GM21529 (cell line): Measurements from ENCODE around the gene SHBG.
"Not testable (repeated sequence)": the region's sequence is repeated elsewhere in the genome, so short reads cannot be mapped to it uniquely, and the experiment has no call there.

ENCODE experiments used
- ATAC-seq: cut with Tn5 transposase; IDR thresholded peaks from one replicate; pipeline ENCODE4 v1.9.1; 2021; ENCODE audit not compliant: unreplicated experiment

Gene SHBG

GRCh38 chr17:7629939-7630571 is at the start of gene SHBG:
TSS of gene SHBG (plus strand) at chr17:7630135. CDS start at chr17:7630173, 38 bp downstream.
- no peak for ATAC-seq

GRCh38 chr17:7580604-7581575 is 49.0 kb upstream of the SHBG start:
- no peak for ATAC-seq

DNA sequence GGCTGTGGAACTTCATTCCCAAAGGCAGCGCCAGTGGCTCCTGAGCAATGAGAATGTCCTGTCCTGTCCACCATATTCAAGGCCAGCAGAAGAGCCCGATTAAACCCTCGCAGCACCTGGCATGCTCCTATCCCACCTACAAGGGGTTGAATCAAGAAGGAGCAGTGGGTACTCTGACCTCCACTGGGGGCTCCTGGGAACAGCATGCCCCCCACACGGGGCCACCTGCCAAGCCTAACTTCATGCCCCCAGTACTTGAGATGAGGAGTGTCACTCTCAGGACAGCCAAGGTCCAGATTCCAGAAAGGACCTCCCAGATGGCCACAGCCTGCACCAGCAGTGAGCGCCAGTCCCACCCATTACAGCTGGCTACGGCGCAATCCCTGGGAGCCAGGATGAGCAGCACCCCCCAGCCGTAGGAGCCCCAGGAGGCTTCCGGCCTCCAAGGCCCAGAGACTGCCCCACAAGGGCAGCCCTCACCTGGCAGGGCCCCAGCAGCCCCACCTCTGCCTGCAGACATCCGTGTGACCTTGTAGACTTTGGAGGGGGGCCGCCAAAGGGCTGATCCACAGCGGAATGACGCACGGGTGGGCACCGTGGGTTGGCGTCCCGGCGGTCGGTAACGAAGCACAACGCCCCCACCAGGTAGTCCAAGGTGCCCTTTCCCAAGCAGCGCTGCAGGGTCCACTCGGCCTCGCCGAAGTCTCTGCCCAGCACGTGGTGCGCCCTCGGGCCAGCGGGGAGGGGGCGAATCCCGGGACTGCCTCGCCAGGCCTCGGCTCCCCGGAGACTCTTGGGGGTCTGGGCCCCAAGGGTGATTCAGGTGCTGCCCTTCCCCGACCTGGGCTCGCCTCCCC is 47.3 kb upstream of the SHBG start:
- ATAC-seq: no peak

DNA sequence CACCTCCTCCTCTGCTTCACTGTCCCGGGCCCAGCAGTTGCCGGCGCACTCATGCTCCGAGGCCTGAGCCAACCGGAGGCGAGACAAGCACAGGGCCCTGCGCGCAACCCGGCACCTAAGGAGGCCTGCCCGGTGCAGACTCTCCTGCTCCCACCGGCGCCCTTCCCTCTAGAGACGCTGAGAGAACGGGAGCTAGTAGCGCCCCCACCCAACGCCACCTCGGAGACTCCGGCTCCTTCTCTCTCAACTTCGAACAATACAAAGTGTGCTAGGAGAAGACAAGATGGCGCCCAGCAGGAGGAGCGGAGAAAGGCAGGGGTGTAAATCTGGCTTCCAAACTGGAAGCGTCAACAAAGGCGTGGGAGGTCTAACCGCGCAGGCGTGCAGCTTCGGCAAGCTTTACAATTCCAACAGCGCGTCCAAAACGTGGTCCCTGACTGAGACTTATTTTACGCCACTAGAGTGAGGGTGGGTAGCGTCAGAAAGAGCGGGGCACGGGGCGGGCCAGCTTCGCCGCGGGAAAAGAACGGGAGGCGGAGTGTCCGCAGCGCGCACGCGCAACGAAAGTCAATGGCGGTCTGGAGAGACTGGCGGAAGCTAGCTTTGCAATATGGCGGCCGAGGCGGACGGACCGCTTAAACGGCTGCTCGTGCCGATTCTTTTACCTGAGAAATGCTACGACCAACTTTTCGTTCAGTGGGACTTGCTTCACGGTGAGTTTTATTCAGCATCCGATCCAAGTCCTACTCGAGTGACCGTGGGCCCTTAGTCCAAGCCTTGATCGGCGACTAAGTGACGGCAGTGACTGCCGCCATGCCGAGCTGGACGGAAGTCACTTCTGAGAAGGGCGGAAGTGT is 46.5 kb upstream of the SHBG start, which contains the start of gene MPDU1:
TSS of gene MPDU1 (plus strand) at position 600 of the 857 bp plus-strand sequence. CDS start at position 611, 11 bp downstream.
- ATAC-seq: peak; percentile 61

DNA sequence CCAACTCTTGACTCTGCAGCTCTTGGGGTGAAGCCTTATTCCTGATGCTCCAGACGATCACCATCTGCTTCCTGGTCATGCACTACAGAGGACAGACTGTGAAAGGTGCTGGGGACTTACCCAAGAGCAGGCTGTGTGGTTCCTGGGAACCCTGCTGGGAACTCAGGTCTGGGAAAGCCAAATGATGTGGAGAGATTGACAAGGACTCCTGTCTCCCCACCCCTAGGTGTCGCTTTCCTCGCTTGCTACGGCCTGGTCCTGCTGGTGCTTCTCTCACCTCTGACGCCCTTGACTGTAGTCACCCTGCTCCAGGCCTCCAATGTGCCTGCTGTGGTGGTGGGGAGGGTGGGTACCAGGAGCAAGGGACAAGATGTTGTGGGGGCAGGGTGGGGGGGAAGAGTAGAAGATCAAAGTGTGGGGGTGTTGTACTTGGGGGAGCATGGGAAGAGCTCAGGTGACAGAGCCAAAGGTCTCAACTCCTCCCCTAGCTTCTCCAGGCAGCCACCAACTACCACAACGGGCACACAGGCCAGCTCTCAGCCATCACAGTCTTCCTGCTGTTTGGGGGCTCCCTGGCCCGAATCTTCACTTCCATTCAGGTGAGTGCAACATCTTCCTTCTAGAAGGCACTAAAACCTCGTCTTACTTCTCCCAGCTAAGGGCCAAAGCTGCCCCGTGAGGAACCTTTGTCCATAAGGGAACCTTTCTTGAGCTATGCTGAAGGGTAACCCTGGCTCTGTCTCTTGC is 43.1 kb upstream of the SHBG start:
- ATAC-seq: no peak

DNA sequence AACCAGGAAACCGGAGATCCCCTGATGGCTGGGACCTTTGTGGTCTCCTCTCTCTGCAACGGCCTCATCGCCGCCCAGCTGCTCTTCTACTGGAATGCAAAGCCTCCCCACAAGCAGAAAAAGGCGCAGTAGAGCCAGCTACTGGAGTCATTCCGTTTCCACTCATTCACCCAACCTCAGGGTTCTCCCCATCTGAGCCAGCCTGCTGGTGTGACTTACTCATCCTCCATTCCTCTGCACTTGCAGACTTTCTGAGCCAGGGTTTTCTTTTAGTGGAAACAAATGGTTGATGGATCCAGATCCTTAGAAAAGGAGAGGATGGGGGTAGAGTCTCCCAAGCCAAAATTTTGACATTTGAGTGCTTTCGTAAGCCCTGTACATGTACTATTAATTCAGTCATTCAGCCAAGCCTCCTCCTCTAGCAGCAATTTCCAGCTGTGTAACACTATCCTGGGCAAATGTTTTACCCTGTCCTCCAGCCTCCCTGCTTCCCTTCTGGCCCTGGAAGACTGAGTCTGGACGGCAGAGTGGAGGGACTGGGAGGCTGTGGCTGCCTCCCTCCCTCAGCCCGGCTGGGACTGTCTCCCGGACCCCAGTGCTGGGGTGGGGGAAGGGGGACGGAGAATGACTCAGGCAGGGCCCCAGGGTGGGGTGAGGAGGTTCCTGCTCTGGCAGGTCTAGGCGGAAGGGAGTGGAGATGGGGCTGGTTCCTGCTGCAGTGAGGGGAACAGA is 42.3 kb upstream of the SHBG start:
- ATAC-seq: no peak

- ATAC-seq: no peak
Observed at GRCh38 chr17:7588553-7589203, 41.3 kb upstream of the SHBG start.

GRCh38 chr17:7589204-7589868 is 40.6 kb upstream of the SHBG start:
- no peak for ATAC-seq

GRCh38 chr17:7589891-7590691 is 39.8 kb upstream of the SHBG start, which contains the start of gene SOX15:
TSS of gene SOX15 (minus strand) at chr17:7590094. CDS start at chr17:7589676, 418 bp downstream.
- no peak for ATAC-seq

DNA sequence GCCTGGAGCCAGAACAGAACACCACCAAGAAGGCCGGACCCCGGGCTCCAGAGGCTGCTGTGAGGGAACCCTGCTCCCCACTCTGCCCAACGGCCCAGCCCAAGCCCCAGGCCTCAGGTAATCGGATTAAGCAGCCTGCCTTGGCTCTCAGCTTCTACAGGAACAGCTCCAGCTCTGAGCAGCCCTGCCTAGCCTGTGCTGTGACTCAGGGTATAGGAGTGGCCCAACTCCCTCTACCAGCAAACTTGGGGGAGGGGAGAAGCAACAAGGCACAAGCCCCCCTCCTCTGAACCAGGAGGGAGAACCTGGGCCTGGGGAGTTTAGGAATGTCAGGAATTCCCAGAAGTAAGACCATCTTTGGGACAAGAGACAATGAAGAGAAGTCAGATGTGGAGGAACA is 39.2 kb upstream of the SHBG start:
- ATAC-seq: no peak

DNA sequence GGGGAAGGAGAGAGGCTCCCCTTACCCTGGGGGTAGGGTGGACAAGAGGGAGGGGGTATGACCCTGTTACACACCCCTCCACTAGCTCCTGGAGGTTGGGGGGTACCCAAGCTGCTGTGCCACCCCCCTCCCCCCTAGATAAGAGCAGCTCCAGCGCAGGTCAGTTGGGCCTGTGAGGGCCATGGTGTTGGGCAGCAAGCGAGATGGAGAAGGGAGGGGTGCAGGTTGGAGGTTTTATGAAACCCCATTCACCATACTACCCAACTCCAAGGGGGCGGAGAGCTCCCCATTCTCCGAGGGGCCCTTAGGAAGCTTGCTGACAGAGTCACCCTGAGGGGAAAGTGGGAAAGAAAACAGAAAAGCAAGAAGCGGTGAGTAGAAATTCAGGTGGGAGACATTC is 38.3 kb upstream of the SHBG start:
- ATAC-seq: no peak

DNA sequence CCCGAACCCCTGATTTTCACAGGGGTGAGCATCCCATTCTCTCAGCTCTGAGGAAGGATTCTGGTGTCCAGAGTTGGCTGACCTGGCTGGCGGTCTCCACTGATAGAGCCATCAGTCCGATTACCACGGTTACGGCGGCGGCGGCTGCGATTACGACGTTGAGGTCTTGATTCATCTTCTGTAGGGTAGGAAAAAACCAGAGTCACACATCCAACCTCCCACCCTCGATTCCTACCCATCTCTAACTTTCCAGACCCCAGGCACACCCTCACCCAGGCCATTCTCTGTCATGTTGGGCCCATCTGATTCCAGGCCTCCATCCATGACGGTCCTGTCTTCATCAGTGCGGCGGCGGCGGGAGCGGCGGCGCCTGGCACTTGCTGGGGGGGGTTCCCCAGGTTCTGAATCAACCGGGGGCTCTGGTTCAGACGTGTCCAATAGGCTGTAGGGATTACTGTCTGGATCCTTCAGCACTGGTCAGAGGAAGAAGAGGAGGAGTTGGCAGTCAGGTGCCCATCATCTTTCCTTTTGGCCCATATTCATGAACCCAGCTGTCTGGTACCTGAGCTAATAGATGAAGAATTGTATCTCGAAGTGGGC is 37.4 kb upstream of the SHBG start:
- no peak for ATAC-seq

- ATAC-seq: no peak
Observed at GRCh38 chr17:7593296-7593695, 36.6 kb upstream of the SHBG start.

GRCh38 chr17:7597561-7597960 is 32.4 kb upstream of the SHBG start:
- not testable (repeated sequence) for ATAC-seq

GRCh38 chr17:7606280-7606679 is 23.7 kb upstream of the SHBG start:
- no peak for ATAC-seq

GRCh38 chr17:7610641-7611040 is 19.3 kb upstream of the SHBG start:
- no peak for ATAC-seq
